MCF 10A (cell line): ENCODE results near the gene PLEKHH1. TPM values are rescaled to one million over a fixed set of nuclear protein-coding genes. Genes with fewer than 3 reads are reported as not detected.

ENCODE experiments used
- BruUV-seq: library from RNA; stranded (reverse); fragments of 400-500 nt; replicated peaks from 2 replicates; lab custom pipeline; 2021; lab: Mats Ljungman, UMichigan
- CTCF ChIA-PET: fragments of 300-600 bp; sonication (Branson Sonifier 250); formaldehyde crosslinking; extraction: SDS; loops from one replicate; lab custom pipeline; 2021; ENCODE audit warnings: antibody characterized with exemption, inconsistent platforms; lab: Yijun Ruan, JAX
- POLR2A ChIA-PET: fragments of 300-600, 350-650 bp; sonication (Branson Sonifier 250); formaldehyde crosslinking; extraction: SDS; loops from one replicate; lab custom pipeline; 2020; ENCODE audit warnings: antibody characterized with exemption, inconsistent platforms; lab: Yijun Ruan, JAX
- DNase-seq: peaks from one replicate; pipeline ENCODE4 v3.0.0-alpha.2; 2018; ENCODE audit not compliant: unreplicated experiment
- H3K27ac Mint-ChIP-seq: one replicate; pipeline ENCODE4 v1.8.0; 2022; ENCODE audit warnings: mild to moderate bottlenecking, low read depth, mixed read lengths; ENCODE audit not compliant: unreplicated experiment
- H3K27me3 Mint-ChIP-seq: one replicate; pipeline ENCODE4 v1.8.0; 2022; ENCODE audit warnings: mixed read lengths; ENCODE audit not compliant: insufficient read depth, unreplicated experiment
- H3K36me3 Mint-ChIP-seq: one replicate; pipeline ENCODE4 v1.8.0; 2022; ENCODE audit warnings: mild to moderate bottlenecking, moderate library complexity, mixed read lengths; ENCODE audit not compliant: insufficient read depth, unreplicated experiment
- H3K4me1 Mint-ChIP-seq: one replicate; pipeline ENCODE4 v1.8.0; 2022; ENCODE audit warnings: mixed read lengths; ENCODE audit not compliant: insufficient read depth, unreplicated experiment
- H3K4me3 Mint-ChIP-seq: one replicate; pipeline ENCODE4 v1.8.0; 2022; ENCODE audit warnings: mild to moderate bottlenecking, moderate library complexity, mixed read lengths; ENCODE audit not compliant: unreplicated experiment
- H3K9me3 Mint-ChIP-seq: one replicate; pipeline ENCODE4 v1.8.0; 2022; ENCODE audit warnings: mixed read lengths; ENCODE audit not compliant: unreplicated experiment
- CTCF ChIP-seq: fragments of 200-600 bp; IDR thresholded peaks from one replicate; pipeline ENCODE4 v1.8.0; 2022; ENCODE audit warnings: antibody characterized with exemption, mild to moderate bottlenecking; ENCODE audit not compliant: unreplicated experiment
- intact Hi-C: fragments of 100-400 bp; cut with micrococcal nuclease; formaldehyde crosslinking; loops from 2 replicates; pipeline ENCODE4 v1.14.1; 2022
- total RNA-seq: library from RNA; stranded (reverse); gene quantifications from 2 replicates; pipeline ENCODE4 v1.2.3, GENCODE V29; 2022

Gene PLEKHH1
- total RNA-seq, 1 experiment from 2014 or later: 5.8 TPM

GRCh38 chr14:67549734-67550133, 16.6 kb downstream of the PLEKHH1 start:
- no peaks in the 10 kb centered on the region for H3K36me3 Mint-ChIP-seq
- ChIA-PET CTCF (interaction anchor here (0.5 to 1.4 kb wide), 6 partner anchors 11 to 477 kb away, joined by 3 to 5 read pairs (median 4); no protein-coding TSS in a partner anchor), POLR2A (no interaction called here)
- DNase-seq: no peak
- H3K4me3 Mint-ChIP-seq: no peak overlapping the region
- H3K27me3 Mint-ChIP-seq: no peaks in the 10 kb centered on the region
- no peaks in the 10 kb centered on the region for H3K9me3 Mint-ChIP-seq
- no peaks in the 10 kb centered on the region for H3K4me1 Mint-ChIP-seq
- H3K27ac Mint-ChIP-seq: no peak overlapping the region
- no TSS peak for BruUV-seq
- intact Hi-C loops: no loop called here
- no peak for TF ChIP-seq CTCF

GRCh38 chr14:67551123-67551522, 18.0 kb downstream of the PLEKHH1 start:
- H3K36me3 Mint-ChIP-seq: no peaks in the 10 kb centered on the region
- DNase-seq: no peak
- no peak for TF ChIP-seq CTCF
- no peak overlapping the region for H3K27ac Mint-ChIP-seq
- ChIA-PET POLR2A (no interaction called here), CTCF (interaction anchor here (0.7 to 2.4 kb wide), 4 partner anchors 16 to 33 kb away, joined by 3 to 11 read pairs (median 4); no protein-coding TSS in a partner anchor)
- H3K27me3 Mint-ChIP-seq: no peaks in the 10 kb centered on the region
- intact Hi-C loops: no loop called here
- no peaks in the 10 kb centered on the region for H3K9me3 Mint-ChIP-seq
- BruUV-seq: no TSS peak
- no peaks in the 10 kb centered on the region for H3K4me1 Mint-ChIP-seq
- no peak overlapping the region for H3K4me3 Mint-ChIP-seq

DNA sequence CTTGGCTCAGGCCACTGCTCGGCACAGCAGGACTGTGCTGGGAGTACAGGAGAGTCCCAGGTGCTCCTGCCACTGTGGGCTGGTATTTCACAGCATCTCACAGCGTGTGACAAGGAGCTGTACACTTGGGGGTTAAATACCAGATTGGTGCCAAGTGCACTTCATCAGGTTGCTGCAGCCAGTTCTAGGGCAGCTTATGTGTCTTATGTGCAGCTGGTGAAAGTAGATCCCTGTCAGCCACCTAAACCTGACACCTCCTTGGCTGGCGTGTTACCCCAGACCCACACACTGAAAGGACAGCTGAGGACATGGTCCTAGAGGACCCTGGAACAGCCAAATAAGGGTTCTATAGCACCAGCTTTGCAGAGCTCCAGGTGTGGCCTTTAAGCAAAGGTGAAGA, 18.9 kb downstream of the PLEKHH1 start:
- Mint-ChIP-seq H3K4me3 (no peak overlapping the region), H3K27me3 (no peaks in the 10 kb centered on the region), H3K4me1 (peaks cover 3% of the 10 kb centered on the region), H3K36me3 (no peaks in the 10 kb centered on the region), H3K27ac (no peak overlapping the region), H3K9me3 (no peaks in the 10 kb centered on the region)
- CTCF ChIA-PET: interaction anchor here (0.6 to 2.4 kb wide), 6 partner anchors 10 to 152 kb away, joined by 3 to 11 read pairs (median 4); no protein-coding TSS in a partner anchor
- intact Hi-C loops: no loop called here
- BruUV-seq: no TSS peak
- DNase-seq: no peak
- POLR2A ChIA-PET: no interaction called here
- TF ChIP-seq CTCF: no peak

- ChIA-PET CTCF (interaction anchor here (0.7 to 3.9 kb wide), 3 partner anchors 18 to 27 kb away, joined by 3 to 19 read pairs (median 17); no protein-coding TSS in a partner anchor), POLR2A (no interaction called here)
- peaks cover 12% of the 10 kb centered on the region for H3K4me1 Mint-ChIP-seq
- intact Hi-C loops: no loop called here
- no peaks in the 10 kb centered on the region for H3K27me3 Mint-ChIP-seq
- H3K36me3 Mint-ChIP-seq: no peaks in the 10 kb centered on the region
- H3K27ac Mint-ChIP-seq: no peak overlapping the region
- no peak overlapping the region for H3K4me3 Mint-ChIP-seq
- no TSS peak for BruUV-seq
- TF ChIP-seq CTCF: no peak
- no peak for DNase-seq
- H3K9me3 Mint-ChIP-seq: no peaks in the 10 kb centered on the region
These were observed 20.5 kb downstream of the PLEKHH1 start for GRCh38 chr14:67553547-67553946.
